NOMO-1 treated with DMSO at 0.1 percent for 48 hours (cell line): ENCODE results near the gene MKX.
A peak's percentile ranks its signal among the peaks of the same experiment; 100 is the strongest.

Experiments
- DNase-seq: peaks from one replicate; lab custom pipeline; 2025; ENCODE audit not compliant: unreplicated experiment; lab: John Stamatoyannopoulos, UW

MKX gene

DNA sequence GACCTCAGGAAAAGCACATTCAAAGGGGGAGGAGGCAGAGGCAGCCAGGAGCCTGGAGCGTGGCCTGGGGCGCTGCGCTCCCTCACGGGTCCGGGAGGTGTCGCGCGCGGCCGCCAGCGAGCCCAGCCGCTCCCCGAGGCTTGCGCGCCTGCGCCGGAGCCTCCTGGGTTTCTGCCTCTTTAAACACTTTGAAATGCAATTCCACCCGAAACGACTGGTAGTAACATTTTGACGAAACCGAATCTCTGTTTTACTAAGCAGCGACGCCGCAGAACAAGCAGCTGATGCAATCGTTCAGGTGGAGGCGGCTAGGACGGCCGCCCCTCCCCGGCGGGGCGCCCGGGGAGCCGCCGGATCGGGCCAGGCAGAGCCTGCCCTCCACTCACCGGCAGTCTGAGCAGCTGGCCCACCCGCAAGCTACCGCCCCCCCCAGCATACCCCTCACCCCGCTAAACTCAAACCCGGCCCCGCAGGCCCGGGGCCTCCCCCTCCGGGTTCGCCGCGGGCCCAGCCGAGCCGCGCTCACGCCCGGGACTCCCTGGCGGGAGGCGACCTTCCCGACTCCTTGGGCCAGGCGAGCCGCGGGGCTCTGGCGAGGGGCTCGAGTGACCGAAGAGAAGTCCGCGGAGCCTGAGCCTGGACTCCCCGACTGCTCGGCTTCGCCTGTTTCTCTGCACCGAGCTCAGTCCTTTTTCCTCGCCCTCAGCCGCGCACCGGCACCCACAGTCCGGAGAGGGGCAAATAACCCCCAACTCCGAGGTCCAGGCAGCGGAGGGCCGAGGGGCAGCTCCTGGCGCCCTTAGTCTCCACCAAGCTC, 3.2 kb downstream of the MKX start:
- DNase-seq = peak; percentile 71

GRCh38 chr10:27741173-27742091, 4.2 kb downstream of the MKX start:
- DNase-seq = no peak

- no peak for DNase-seq
These were observed 9.2 kb downstream of the MKX start for GRCh38 chr10:27736396-27736795.

DNA sequence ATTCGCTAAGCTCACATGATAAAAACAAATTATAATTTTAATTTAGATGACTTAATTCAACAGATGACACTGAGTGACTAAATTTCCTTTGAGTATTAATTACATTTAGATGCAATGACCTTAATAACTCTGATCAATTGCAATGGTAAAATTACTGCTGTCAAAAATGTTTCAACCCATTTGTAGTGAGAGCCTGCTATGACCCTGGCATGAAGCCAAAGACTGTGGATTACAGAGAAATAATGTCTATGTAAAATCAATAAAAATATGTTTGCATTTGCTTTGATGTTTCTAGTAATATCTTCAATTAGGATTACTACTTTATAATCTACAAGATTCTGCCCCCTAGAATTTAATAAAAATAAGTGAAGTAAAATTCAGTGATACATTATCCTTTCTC, 15.6 kb downstream of the MKX start:
- no peak for DNase-seq

GRCh38 chr10:27728338-27728737, 17.3 kb downstream of the MKX start:
- DNase-seq = no peak

DNA sequence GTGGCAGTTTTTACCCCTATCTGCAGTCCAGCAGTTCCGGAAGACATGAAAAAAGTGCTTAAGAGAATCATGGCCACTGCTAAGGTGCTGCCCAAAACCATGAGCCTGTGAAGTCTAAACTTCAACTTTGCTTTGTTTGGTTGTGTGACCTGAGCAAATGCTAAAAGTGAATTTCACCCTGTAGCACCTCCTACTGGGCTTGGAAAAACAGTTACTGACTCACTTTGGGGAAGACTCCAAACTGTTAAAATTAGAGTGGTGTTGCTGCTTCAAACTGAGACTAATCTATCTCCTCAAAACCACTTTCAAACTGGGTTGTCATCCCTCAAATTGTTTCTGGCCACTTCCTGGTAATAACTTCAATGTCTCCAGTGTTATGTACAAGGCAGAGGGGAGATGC, 21.3 kb downstream of the MKX start:
- DNase-seq = peak; percentile 28

GRCh38 chr10:27723436-27723835, 22.2 kb downstream of the MKX start:
- DNase-seq = no peak

GRCh38 chr10:27720529-27720928, 25.1 kb downstream of the MKX start:
- no peak for DNase-seq

DNA sequence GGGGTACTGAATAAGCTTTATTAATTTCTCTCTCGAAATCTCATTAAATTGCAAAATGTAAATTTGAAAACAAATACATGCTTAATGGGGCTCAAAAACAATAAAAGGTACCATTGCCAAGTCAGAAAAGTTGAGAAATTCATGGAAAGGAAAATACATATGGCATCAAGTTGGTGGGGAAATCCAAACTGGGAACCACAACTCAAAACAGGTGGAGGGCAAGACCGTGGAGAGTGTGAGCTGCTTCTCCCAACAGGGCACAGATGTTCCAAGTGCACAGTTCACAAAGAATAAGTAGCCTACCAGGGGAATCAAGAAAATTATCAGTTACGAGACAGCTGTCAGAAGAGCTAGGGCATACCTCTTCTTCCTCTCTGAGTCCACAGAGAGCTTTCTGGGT, 26.6 kb downstream of the MKX start:
- no peak for DNase-seq

GRCh38 chr10:27717861-27718260, 27.8 kb downstream of the MKX start:
- no peak for DNase-seq

DNA sequence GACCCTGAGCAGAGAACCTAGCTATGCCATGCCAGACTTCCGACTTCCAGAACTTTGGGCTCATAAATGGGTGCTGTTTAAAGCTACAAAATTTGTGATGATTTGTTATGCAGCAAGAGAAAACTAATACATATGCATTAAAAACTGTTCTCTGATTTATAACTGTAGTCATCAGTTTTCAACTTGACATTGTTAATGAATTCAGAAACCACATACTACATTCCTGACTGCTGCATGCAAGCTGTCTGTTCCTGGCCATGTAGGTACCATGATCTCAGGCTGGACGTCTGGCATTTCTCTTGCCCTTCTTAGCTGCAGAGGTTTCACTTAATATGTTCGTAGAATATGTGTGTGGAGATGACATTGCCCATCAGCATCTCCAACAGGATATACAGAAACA, 28.4 kb downstream of the MKX start:
- no peak for DNase-seq

DNA sequence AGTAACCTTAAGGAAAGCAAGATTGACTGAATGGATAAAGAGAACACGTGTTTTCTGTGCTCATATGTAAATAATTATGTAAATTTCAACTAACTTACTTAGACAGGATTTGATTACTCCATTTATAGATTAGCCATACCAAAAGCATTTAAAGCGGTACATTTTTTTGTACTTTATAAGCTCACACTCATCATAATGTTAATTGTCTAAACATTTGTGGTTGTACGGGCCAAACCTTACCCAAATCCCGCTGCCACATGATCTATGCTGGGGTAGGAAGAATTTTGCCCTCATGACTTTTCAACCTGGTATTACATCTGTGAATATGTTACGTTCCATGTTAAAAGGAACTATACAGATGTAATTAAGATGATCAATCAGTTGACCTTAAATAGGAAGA, 29.1 kb downstream of the MKX start:
- DNase-seq = no peak

DNA sequence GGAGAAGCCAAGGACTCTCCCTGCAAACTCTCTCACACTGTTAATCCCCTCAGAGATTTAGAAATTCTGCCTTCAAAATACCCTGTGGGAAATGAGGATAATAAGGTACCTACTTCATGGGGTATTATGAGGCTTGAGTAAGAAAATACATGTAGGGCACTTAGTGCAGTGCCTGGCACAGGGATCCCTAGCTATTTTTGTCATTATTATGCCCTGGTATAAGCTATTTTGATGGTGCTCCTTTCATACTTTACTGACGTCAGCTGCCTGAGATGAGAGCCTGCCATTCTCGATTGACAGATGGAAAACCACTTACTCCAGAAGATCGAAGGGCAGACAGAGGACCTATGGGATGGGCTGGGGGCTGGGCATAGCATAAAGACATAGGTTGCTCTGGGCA, 30.1 kb downstream of the MKX start:
- DNase-seq = no peak

DNA sequence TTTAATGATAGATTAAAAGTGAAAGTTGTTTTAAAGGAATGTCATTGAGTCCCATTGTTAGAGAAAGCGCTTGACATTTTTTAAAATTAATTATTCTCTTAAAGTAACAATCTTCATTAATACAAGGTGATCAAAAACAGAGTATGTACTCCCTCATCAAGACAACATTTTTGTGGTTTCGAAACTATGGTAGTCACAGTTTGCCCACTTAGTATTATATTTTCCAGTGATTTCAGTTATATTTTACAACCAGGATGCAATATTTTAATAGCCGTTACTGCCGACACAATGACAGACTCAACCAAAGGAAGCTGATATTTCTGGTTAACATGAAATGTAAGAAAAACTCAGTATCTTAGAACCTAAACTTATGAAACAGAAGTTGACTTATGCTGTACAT, 31.3 kb downstream of the MKX start:
- DNase-seq = no peak

DNA sequence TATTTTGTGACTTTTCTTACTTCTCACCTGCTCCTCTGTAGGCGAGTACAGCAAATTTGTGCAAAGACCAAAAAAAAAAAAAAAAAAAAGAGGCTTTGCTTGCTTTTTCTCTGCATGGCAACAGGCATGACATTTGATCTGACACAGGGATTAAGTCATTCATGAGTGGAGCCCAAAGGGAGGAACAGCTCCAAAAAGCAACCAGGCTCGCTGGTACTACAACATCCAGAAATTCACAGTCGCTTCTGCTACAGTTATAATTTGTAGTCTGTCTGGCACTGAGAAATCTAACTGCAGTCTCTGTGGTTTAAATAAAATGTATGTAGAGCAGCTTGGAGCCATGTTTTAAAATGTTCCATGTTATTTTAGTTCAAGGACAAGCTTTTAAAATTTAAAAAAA, 31.7 kb downstream of the MKX start:
- DNase-seq = no peak

- DNase-seq = no peak
These were observed 35.6 kb downstream of the MKX start for GRCh38 chr10:27710014-27710413.

DNA sequence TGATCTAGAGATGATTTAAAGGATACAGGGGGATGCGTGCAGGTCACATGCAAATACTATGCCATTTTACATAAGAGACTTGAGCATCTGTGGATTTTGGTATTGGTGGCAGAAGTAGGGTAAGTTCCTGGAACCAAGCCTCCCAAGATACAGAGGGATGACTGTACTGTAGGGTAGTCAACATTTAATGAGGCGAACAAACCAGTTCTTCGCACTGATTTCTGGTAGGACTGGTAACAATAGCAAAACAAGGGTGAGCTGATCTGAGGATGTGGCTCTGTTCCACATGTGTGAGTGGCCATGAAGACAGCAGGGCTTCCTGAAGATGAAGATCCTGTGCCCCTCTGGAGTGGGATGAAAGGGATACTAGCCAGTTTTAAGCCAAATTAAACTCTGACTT, 36.3 kb downstream of the MKX start:
- DNase-seq = no peak

DNA sequence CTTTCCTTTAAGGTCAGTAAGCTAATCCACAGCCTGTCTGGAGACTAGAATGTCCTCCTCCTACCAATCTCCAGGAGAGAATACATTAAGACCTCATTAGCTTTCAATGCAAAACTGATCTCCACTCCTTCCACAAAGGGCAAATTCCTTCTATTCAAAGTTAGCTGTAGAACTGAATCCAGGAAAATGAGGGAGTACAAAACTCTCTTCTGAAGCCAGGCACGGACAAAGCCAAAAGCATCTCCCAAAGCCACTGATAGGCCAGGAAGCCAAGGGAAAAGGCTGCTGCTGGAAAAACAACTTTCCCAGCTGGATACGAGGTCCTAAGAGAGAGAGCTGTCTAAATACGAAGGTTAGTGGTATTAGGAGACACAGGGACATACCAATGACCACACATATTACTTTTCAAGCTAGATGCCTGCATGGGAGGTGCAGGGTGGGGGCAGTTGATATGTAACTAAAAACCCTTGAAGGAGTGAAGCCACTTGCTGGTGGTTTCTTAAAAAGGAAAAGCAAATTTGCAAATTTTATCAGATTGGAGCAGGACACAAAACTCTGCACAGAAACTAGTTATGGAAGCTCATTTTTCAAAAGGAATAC, 43.6 kb downstream of the MKX start:
- no peak for DNase-seq

GRCh38 chr10:27699776-27700175, 45.8 kb downstream of the MKX start:
- no peak for DNase-seq

GRCh38 chr10:27698961-27699360, 46.7 kb downstream of the MKX start:
- DNase-seq = no peak

- DNase-seq = no peak
These were observed 49.2 kb downstream of the MKX start for GRCh38 chr10:27696466-27696865.

GRCh38 chr10:27695706-27696105, 49.9 kb downstream of the MKX start:
- no peak for DNase-seq
